GM19023 (cell line): ENCODE data around the gene KRT79.

Source experiments
- ATAC-seq: cut with Tn5 transposase; IDR thresholded peaks from one replicate; pipeline ENCODE4 v1.9.1; 2021; ENCODE audit warnings: mild to moderate bottlenecking, moderate library complexity; ENCODE audit not compliant: unreplicated experiment

KRT79 gene

GRCh38 chr12:52774629-52775250 is 59.4 kb downstream of the KRT79 start:
- no peak for ATAC-seq

GRCh38 chr12:52772772-52773171 is 61.3 kb downstream of the KRT79 start:
- ATAC-seq = no peak

GRCh38 chr12:52772188-52772587 is 61.9 kb downstream of the KRT79 start:
- ATAC-seq = no peak

- no peak for ATAC-seq
Measured at GRCh38 chr12:52771505-52771904, 62.6 kb downstream of the KRT79 start.
